Panc1 (cell line): ENCODE results near the gene CD9.

Experiments
- CTCF ChIP-seq: fragments of 450-650 bp; IDR thresholded peaks from 2 replicates; pipeline ENCODE4 v1.5.1; 2017; ENCODE audit warnings: mild to moderate bottlenecking
- POLR2AphosphoS5 ChIP-seq: IDR thresholded peaks from 2 replicates; pipeline ENCODE4 v1.6.1; 2012; ENCODE audit warnings: mild to moderate bottlenecking, low read depth, low read length, moderate library complexity
- REST ChIP-seq, 2 experiments: IDR thresholded peaks; 2 replicates each; pipeline ENCODE4 v1.6.1; 2011 to 2012; ENCODE audit warnings: low read depth in 2 of 2, control low read depth in 1 of 2, low read length in 1 of 2, mild to moderate bottlenecking in 1 of 2, moderate library complexity in 1 of 2; ENCODE audit not compliant: insufficient read depth in 1 of 2
- SIN3A ChIP-seq: IDR thresholded peaks from 2 replicates; pipeline ENCODE4 v1.6.1; 2012; ENCODE audit warnings: low read depth, mild to moderate bottlenecking, low read length, moderate library complexity, borderline replicate concordance; ENCODE audit not compliant: insufficient read depth
- TCF7L2 ChIP-seq: IDR thresholded peaks from 2 replicates; pipeline ENCODE4 v1.6.1; 2011; ENCODE audit warnings: mild to moderate bottlenecking, low read depth, low read length, inconsistent platforms

DNA sequence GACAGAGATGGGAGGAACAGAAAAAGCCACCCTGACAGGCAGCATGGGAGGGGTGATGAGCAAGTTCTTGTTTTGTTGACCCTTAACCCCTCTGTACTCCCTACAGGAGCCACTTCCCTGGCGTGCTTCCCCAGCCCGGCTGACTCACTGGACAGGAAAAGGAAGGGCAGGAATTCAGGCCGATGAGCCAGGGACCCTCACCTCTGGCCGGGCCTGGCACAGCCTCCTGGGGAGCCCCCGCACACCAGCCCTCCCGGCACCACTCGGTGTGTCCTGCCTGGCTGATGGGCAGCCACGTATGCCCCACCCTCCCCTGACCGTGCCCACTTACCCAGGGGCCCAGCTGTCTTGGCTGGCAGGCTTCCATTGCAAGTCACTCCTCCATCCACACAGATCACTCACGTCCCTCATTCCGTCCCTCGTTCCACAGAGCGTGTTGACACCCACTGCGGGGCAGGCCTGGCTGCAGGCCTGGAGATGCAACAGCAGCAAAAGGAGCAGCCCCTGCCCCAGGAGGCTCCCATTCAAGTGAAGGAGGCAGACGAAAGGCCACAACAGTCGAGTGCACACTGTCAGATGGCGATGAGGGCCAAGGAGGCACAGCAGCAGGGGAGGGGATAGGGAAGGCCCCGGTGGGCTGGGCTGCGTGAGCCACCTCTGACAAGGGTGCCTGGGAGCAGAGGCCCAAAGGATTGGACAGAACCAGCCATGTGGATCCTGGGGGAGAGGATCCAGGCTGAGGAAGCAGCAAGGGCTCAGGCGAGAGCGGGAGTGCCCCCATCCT is 19.7 kb upstream of the CD9 start:
- TF ChIP-seq CTCF (no peak), REST (IDR thresholded peaks at IDR 0.05; ENCODE audit: insufficient read depth in 1 of 2, low read depth in 2 of 2, low read length in 1 of 2) (no peak), TCF7L2 (no peak), POLR2AphosphoS5 (no peak), SIN3A (no peak)
